Left ventricle myocardium inferior (tissue), 1 donor: ENCODE data around the gene PHF21A. TPM values are rescaled to one million over a fixed set of nuclear protein-coding genes. Genes with fewer than 3 reads are reported as not detected.

Experiments
- DNase-seq: peaks from one replicate; pipeline ENCODE4 v3.0.0-alpha.2; 2020
- H3K27ac ChIP-seq: fragments of 200-600 bp; replicated peaks from 2 replicates; pipeline ENCODE4 v1.8.0; 2021
- H3K27me3 ChIP-seq: fragments of 200-600 bp; 2 replicates; pipeline ENCODE4 v1.8.0; 2021; ENCODE audit warnings: low read depth
- H3K36me3 ChIP-seq: fragments of 200-600 bp; 2 replicates; pipeline ENCODE4 v1.8.0; 2021
- H3K4me1 ChIP-seq: fragments of 200-600 bp; 2 replicates; pipeline ENCODE4 v1.8.0; 2021
- H3K4me3 ChIP-seq: fragments of 200-600 bp; 2 replicates; pipeline ENCODE4 v1.8.0; 2021; ENCODE audit warnings: mild to moderate bottlenecking, moderate library complexity
- H3K9me3 ChIP-seq: fragments of 200-600 bp; replicated peaks from 2 replicates; pipeline ENCODE4 v1.8.0; 2021
- CTCF ChIP-seq: fragments of 200-600 bp; IDR thresholded peaks from 2 replicates; pipeline ENCODE4 v1.8.0; 2021; ENCODE audit warnings: antibody characterized with exemption, mild to moderate bottlenecking, borderline replicate concordance
- intact Hi-C: fragments of 100-400 bp; cut with micrococcal nuclease; formaldehyde crosslinking; loops from one replicate; pipeline ENCODE4 v1.11.0; 2022
- total RNA-seq: library from RNA; stranded (reverse); fragmentation: NEBNext Ultra II Directional; extraction: Animal tissue kit (Norgen Biotek cat#: 25700); gene quantifications from one replicate; pipeline ENCODE4 v1.2.1, GENCODE V29; 2021
- donor health status: DM: no; HTN: yes; CAD: no; lungs with severe emphysema.

The PHF21A gene
- total RNA-seq, 1 donor from 2014 or later, result 36.6 TPM

GRCh38 chr11:46009647-46010046, 111.6 kb downstream of the PHF21A start:
- no peaks in the 10 kb centered on the region for H3K36me3 ChIP-seq
- H3K27ac ChIP-seq, result no peak overlapping the region
- H3K27me3 ChIP-seq, result no peaks in the 10 kb centered on the region
- peaks cover 14% of the 10 kb centered on the region for H3K4me1 ChIP-seq
- no peak overlapping the region for H3K4me3 ChIP-seq
- peaks cover 3% of the 10 kb centered on the region for H3K9me3 ChIP-seq
- DNase-seq, result no peak
- intact Hi-C loops, result loop anchor here (5.0 kb wide), 1 partner anchor 42 kb away; no protein-coding TSS in a partner anchor
- TF ChIP-seq CTCF, result no peak

GRCh38 chr11:46006418-46007070, 114.7 kb downstream of the PHF21A start:
- H3K4me1 ChIP-seq, result peaks cover 37% of the 10 kb centered on the region
- H3K27ac ChIP-seq, result no peak overlapping the region
- no peaks in the 10 kb centered on the region for H3K9me3 ChIP-seq
- DNase-seq, result no peak
- H3K27me3 ChIP-seq, result no peaks in the 10 kb centered on the region
- H3K4me3 ChIP-seq, result no peak overlapping the region
- H3K36me3 ChIP-seq, result no peaks in the 10 kb centered on the region
- TF ChIP-seq CTCF, result peak; percentile 88
- intact Hi-C loops, result loop anchor here (5.0 kb wide), 1 partner anchor 39 kb away; no protein-coding TSS in a partner anchor

- Histone ChIP-seq H3K9me3 (no peaks in the 10 kb centered on the region), H3K27ac (no peak overlapping the region), H3K36me3 (no peaks in the 10 kb centered on the region), H3K4me1 (peaks cover 26% of the 10 kb centered on the region), H3K27me3 (no peaks in the 10 kb centered on the region), H3K4me3 (no peak overlapping the region)
- intact Hi-C loops, result no loop called here
- TF ChIP-seq CTCF, result no peak
- no peak for DNase-seq
Measured at GRCh38 chr11:46003572-46003971, 117.7 kb downstream of the PHF21A start.

GRCh38 chr11:46002189-46002588, 119.1 kb downstream of the PHF21A start:
- Histone ChIP-seq H3K9me3 (no peaks in the 10 kb centered on the region), H3K27me3 (no peaks in the 10 kb centered on the region), H3K4me1 (peaks cover 30% of the 10 kb centered on the region), H3K4me3 (no peak overlapping the region), H3K27ac (no peak overlapping the region), H3K36me3 (no peaks in the 10 kb centered on the region)
- no peak for DNase-seq
- no peak for TF ChIP-seq CTCF
- intact Hi-C loops, result no loop called here

- Histone ChIP-seq H3K4me3 (no peak overlapping the region), H3K9me3 (no peaks in the 10 kb centered on the region), H3K27ac (no peak overlapping the region), H3K36me3 (no peaks in the 10 kb centered on the region), H3K27me3 (no peaks in the 10 kb centered on the region), H3K4me1 (peaks cover 37% of the 10 kb centered on the region)
- DNase-seq, result no peak
- intact Hi-C loops, result no loop called here
- no peak for TF ChIP-seq CTCF
Measured at GRCh38 chr11:46001448-46001914, 119.8 kb downstream of the PHF21A start.
